Endothelial cell of umbilical vein (primary cell): ENCODE data around the gene TEAD3. TPM values are rescaled to one million over a fixed set of nuclear protein-coding genes. Genes with fewer than 3 reads are reported as not detected.

Experiments
- BruUV-seq: library from RNA; stranded (reverse); fragments of 400-500 nt; replicated peaks from 2 replicates; lab custom pipeline; 2021; lab: Mats Ljungman, UMichigan
- CTCF ChIA-PET: fragments of 300-600, 350-600 bp; sonication (Branson Sonifier 250); formaldehyde crosslinking; loops from one replicate; lab custom pipeline; 2021; ENCODE audit warnings: antibody characterized with exemption, inconsistent platforms; lab: Charles Lee
- POLR2A ChIA-PET: fragments of 300-600, 350-600 bp; sonication (Branson Sonifier 250); formaldehyde crosslinking; loops from one replicate; lab custom pipeline; 2021; ENCODE audit warnings: antibody characterized with exemption, inconsistent platforms; lab: Charles Lee
- DNase-seq: peaks from one replicate; pipeline ENCODE4 v3.0.0-alpha.2; 2011; ENCODE audit warnings: low read depth, low spot score
- FAIRE-seq: peaks from 2 replicates; lab custom pipeline; 2011; peaks lifted over from hg19 to GRCh38; lab: Jason Lieb, UNC
- H2AFZ ChIP-seq: 2 replicates; pipeline ENCODE4 v1.6.0; 2012; ENCODE audit warnings: low read depth, low read length, control low read depth, inconsistent platforms
- H3K27ac ChIP-seq: 2 replicates; pipeline ENCODE4 v1.5.1; 2011; ENCODE audit warnings: low read depth, mild to moderate bottlenecking, control low read depth, low read length, moderate library complexity; ENCODE audit not compliant: insufficient read depth
- H3K27me3 ChIP-seq, 2 experiments: 2 replicates each; pipeline versions ENCODE4 v1.6.0 to v1.6.1; 2011; ENCODE audit warnings: low read length in 2 of 2, mixed read lengths in 1 of 2; ENCODE audit not compliant: control insufficient read depth in 2 of 2, insufficient read depth in 2 of 2
- H3K36me3 ChIP-seq, 2 experiments: 2 replicates in 1 of 2; 3 replicates in 1 of 2; pipeline ENCODE4 v1.5.1; 2011; ENCODE audit warnings: low read length in 2 of 2, mild to moderate bottlenecking in 1 of 2, moderate library complexity in 1 of 2; ENCODE audit not compliant: control insufficient read depth in 2 of 2, insufficient read depth in 2 of 2; ENCODE audit errors: extremely low read depth in 1 of 2
- H3K4me1 ChIP-seq: 3 replicates; pipeline ENCODE4 v1.5.1; 2011; ENCODE audit warnings: mild to moderate bottlenecking, low read length; ENCODE audit not compliant: control insufficient read depth, insufficient read depth; ENCODE audit errors: extremely low read depth
- H3K4me2 ChIP-seq: 2 replicates; pipeline ENCODE4 v1.6.1; 2011; ENCODE audit warnings: low read length, control low read depth, mixed read lengths; ENCODE audit not compliant: insufficient read depth
- H3K4me3 ChIP-seq, 3 experiments: fragments of 200-600 bp in 1 of 3; sonication (generic), shearing (Covaris generic) in 1 of 3; replicated peaks in 1 of 3; 2 replicates each; pipeline ENCODE4 v1.5.1; 2011 to 2016; ENCODE audit warnings: control low read depth in 3 of 3, low read length in 3 of 3, mild to moderate bottlenecking in 2 of 3, inconsistent platforms in 1 of 3, low read depth in 1 of 3, moderate library complexity in 1 of 3; ENCODE audit not compliant: insufficient read depth in 1 of 3
- H3K79me2 ChIP-seq: 2 replicates; pipeline ENCODE4 v1.6.0; 2012; ENCODE audit warnings: low read length, inconsistent platforms; ENCODE audit not compliant: control insufficient read depth, insufficient read depth
- H3K9ac ChIP-seq: replicated peaks from 2 replicates; pipeline ENCODE3; 2011; ENCODE audit warnings: low read length, control low read depth; ENCODE audit not compliant: insufficient read depth; ENCODE audit errors: extremely low read depth
- H3K9me1 ChIP-seq: replicated peaks from 3 replicates; pipeline ENCODE4 v1.6.0; 2011; ENCODE audit warnings: mild to moderate bottlenecking, low read length; ENCODE audit not compliant: control insufficient read depth, insufficient read depth; ENCODE audit errors: extremely low read depth
- H3K9me3 ChIP-seq: replicated peaks from 2 replicates; pipeline ENCODE4 v1.5.1; 2012; ENCODE audit warnings: low read length, inconsistent platforms; ENCODE audit not compliant: control insufficient read depth, insufficient read depth
- H4K20me1 ChIP-seq: replicated peaks from 2 replicates; pipeline ENCODE3; 2011; ENCODE audit warnings: mild to moderate bottlenecking, low read length; ENCODE audit not compliant: control insufficient read depth, insufficient read depth; ENCODE audit errors: extremely low read depth
- CTCF ChIP-seq, 2 donors: IDR thresholded peaks; 1 replicate in 1 of 2; 2 replicates in 1 of 2; pipeline ENCODE4 v1.5.1; 2011; ENCODE audit warnings: low read length in 2 of 2, mild to moderate bottlenecking in 2 of 2, moderate library complexity in 2 of 2, control low read depth in 1 of 2, inconsistent platforms in 1 of 2, low read depth in 1 of 2; ENCODE audit not compliant: insufficient read depth in 1 of 2; ENCODE audit errors: extremely low read depth in 1 of 2
- EZH2 ChIP-seq: IDR thresholded peaks from 2 replicates; pipeline ENCODE4 v1.6.1; 2012; ENCODE audit warnings: borderline replicate concordance, low read depth, mild to moderate bottlenecking, moderate library complexity, low read length, inconsistent platforms; ENCODE audit not compliant: severe bottlenecking
- FOS ChIP-seq: IDR thresholded peaks from 2 replicates; pipeline ENCODE4 v1.6.1; 2011; ENCODE audit warnings: mild to moderate bottlenecking, low read length, moderate library complexity, borderline replicate concordance; ENCODE audit not compliant: insufficient read depth
- GATA2 ChIP-seq: IDR thresholded peaks from 2 replicates; pipeline ENCODE4 v1.7.0; 2011; ENCODE audit warnings: low read depth, mild to moderate bottlenecking, moderate library complexity, mixed read lengths, low read length; ENCODE audit not compliant: insufficient read length, insufficient read depth
- JUN ChIP-seq: IDR thresholded peaks from 2 replicates; pipeline ENCODE4 v1.6.1; 2011; ENCODE audit warnings: borderline replicate concordance, low read depth; ENCODE audit not compliant: insufficient read length, insufficient read depth
- MAX ChIP-seq: IDR thresholded peaks from 2 replicates; pipeline ENCODE4 v1.6.1; 2011; ENCODE audit not compliant: insufficient read depth, insufficient read length
- MYC ChIP-seq: IDR thresholded peaks from one replicate; pipeline ENCODE4 v1.6.1; 2011; ENCODE audit warnings: mild to moderate bottlenecking, low read depth, low read length
- POLR2A ChIP-seq: IDR thresholded peaks from 2 replicates; pipeline ENCODE4 v1.6.1; 2012; ENCODE audit warnings: low read depth, mild to moderate bottlenecking, control low read depth, low read length
- POLR2AphosphoS5 ChIP-seq: IDR thresholded peaks from 2 replicates; pipeline ENCODE4 v1.6.1; 2012; ENCODE audit warnings: low read depth, mild to moderate bottlenecking, control low read depth, low read length, moderate library complexity; ENCODE audit not compliant: insufficient read depth
- dilution Hi-C: fragments of 300-500 bp; cut with MboI; formaldehyde crosslinking; loops from one replicate; pipeline ENCODE4 v1.15.0; 2019; ENCODE audit warnings: low sequenced_read_pairs; ENCODE audit not compliant: extremely low pct_ligation_motif_present
- intact Hi-C: fragments of 100-400 bp; cut with micrococcal nuclease; formaldehyde crosslinking; loops from one replicate; pipeline ENCODE4 v1.10.0; 2022
- polyA plus RNA-seq, 4 experiments: library from polyadenylated mRNA; depleted of rRNA in 3 of 4; stranded (reverse) in 3 of 4; unstranded in 1 of 4; fragments of >200 nt; gene quantifications; 2 replicates each; pipeline versions ENCODE4 v1.2.1 to v1.2.3, GENCODE V29; 2011 to 2012; ENCODE audit warnings: missing spikeins in 1 of 4
- total RNA-seq: library from RNA; stranded (reverse); gene quantifications from 2 replicates; pipeline ENCODE4 v1.2.3, GENCODE V29; 2021

The TEAD3 gene
- total and polyA plus RNA-seq, 2 donors (not counting 3 experiments of a cell fraction or from before 2014, with no cell fraction given) = 1.1 to 1.6 TPM

- Histone ChIP-seq H4K20me1 (no peaks in the 10 kb centered on the region), H3K4me1 (peaks cover 16% of the 10 kb centered on the region), H3K4me3 (peak overlapping the region in 2 of 3 experiments; percentile 21 to 83), H2AFZ (peak overlapping the region; percentile 78), H3K4me2 (peak overlapping the region; percentile 70), H3K9me1 (no peaks in the 10 kb centered on the region), H3K9ac (no peak overlapping the region), H3K27me3 (peaks cover 0 to 2% of the 10 kb centered on the region in 2 experiments), H3K9me3 (no peaks in the 10 kb centered on the region), H3K79me2 (no peaks in the 10 kb centered on the region), H3K36me3 (peaks cover 0 to 3% of the 10 kb centered on the region in 2 experiments), H3K27ac (no peak overlapping the region)
- TF ChIP-seq CTCF (IDR thresholded peaks at IDR 0.05; ENCODE audit: extremely low read depth in 1 of 2, insufficient read depth in 1 of 2, low read depth in 1 of 2, low read length in 2 of 2) (no peak), FOS (no peak), GATA2 (no peak), POLR2A (no peak), EZH2 (no peak), MYC (no peak), MAX (no peak), POLR2AphosphoS5 (no peak), JUN (no peak)
- FAIRE-seq (peak; percentile 55), DNase-seq (peak; percentile 27)
- ChIA-PET CTCF (interaction anchor here (1.0 to 9.3 kb wide), 8 partner anchors 16 to 286 kb away, joined by 3 to 270 read pairs (median 12); partner anchors contain the start of genes ARMC12, DEF6, PPARD and RPL10A), POLR2A (no interaction called here)
- no TSS peak for BruUV-seq
- dilution Hi-C loops (no loop called here), intact Hi-C loops (loop anchor here (1.0 kb wide), 1 partner anchor 17 kb away; the partner anchor contains the start of gene RPL10A)
Observed at GRCh38 chr6:35451354-35452182, 45.3 kb downstream of the TEAD3 start.
